Activated CD8-positive, alpha-beta memory T cell treated with anti-CD3 and anti-CD28 coated beads for 48 hours (primary cell): ENCODE results near the gene PDE4B.

Experiments used
- DNase-seq, 3 experiments: peaks; one replicate each; pipeline ENCODE4 v3.0.0-alpha.2; 2020; ENCODE audit warnings: low read depth in 2 of 3, low spot score in 2 of 3

PDE4B gene

DNA sequence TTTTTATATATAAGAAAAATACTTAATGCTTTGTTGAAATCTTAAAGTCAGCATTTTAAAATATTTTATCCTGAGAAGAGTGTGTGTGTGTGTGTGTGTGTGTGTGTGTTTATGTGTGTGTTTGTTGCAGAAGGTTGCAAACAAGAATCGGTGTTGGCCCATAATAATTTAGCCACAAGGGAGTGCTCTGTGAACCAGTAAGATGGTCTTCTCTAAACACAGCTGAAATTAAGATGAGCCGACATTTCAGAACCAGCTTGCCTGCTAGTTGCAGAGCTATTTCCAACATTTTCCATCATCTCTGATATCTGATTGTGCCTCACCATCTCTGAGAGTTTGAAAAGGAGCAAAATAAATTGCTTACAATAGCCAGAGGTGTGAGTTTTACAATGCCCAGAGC is 582.4 kb downstream of the PDE4B start:
- no peak for DNase-seq

GRCh38 chr1:66380452-66381212 is 587.9 kb downstream of the PDE4B start:
- DNase-seq, result no peak

DNA sequence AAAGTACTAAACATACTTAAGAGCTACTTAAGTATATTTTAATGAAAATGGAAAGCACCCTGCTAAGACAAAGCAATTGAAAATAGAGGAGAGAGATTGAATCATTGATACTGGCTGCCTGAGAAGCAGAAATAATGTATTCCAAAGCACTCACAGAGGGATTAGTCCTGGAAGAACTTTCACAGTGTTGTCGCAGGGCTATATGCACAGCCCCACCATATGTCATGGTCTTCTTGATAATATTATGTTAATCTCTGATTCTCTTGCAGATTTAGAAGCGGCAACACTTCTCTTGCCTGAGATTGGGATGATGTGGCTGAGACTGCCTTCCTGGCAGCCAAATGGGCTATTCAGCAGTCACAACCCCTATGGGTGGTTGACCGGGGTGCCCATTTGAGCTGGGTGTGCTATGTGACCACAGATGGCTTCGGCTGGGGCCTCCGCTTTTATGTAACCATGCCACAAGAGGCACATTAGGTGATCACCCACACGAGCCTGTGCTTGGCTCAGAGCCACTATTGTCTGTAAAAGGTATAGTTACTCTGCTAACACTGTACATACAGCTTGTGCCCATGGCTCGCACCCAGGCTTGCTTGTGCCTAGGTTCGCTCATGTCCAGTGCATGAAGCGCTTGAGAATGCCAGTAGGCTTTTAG is 589.1 kb downstream of the PDE4B start:
- no peak for DNase-seq

- DNase-seq, result no peak
Measured at GRCh38 chr1:66383168-66383567, 590.5 kb downstream of the PDE4B start.

DNA sequence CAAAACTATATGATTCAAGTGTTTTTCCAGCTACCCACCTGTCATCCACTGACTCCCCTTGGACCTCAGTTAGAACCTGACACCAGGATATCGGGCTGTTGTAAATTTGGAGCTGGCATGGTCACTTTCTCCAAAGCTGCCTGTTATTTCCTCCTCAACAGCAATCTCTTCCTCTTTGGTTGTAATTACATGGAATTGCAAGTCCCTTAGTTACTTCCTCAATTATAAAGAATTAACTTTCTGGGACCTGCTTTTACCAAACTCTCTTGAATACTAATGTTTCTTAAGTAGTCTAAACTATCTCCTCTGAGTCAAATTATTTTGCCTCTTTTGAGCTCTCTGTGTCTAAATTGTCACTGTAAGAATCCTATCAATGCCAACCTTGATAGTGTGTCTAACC is 590.9 kb downstream of the PDE4B start:
- no peak for DNase-seq

DNA sequence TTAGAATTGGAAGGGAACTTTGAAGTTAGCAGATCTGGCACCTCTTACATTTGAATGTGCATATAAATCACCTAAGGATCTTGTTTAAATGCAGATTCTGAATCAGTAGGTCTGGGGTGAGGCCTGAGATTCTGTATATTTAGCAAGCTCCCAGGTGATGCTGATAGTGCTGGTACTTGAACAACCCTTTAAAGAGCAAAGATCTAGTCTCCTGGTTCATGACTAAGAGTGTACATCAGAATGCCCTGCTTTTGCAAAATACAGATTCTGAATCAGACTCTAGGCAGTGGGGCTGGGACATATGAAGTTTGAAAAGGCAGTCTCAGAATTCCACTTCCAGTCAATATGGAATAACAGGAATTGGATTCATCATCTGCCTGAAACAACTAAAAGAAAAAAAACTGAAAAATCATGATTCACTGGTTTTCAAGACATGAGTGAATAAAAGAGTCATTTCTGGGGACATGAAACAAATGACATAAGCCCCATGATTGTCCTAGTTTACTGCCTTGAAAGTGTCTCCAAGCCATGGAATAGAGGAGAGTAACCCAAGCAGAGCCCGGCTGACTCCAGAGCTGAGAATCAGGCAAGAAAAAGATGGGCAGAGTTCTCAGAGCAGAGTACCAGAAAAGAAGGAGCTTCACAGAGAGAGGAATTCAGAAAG is 591.7 kb downstream of the PDE4B start:
- no peak for DNase-seq

- no peak for DNase-seq
Measured at GRCh38 chr1:66386712-66387111, 594.0 kb downstream of the PDE4B start.

GRCh38 chr1:66388913-66389312 is 596.2 kb downstream of the PDE4B start:
- DNase-seq, result no peak

- no peak for DNase-seq
Measured at GRCh38 chr1:66393586-66394287, 601.0 kb downstream of the PDE4B start.

GRCh38 chr1:66394603-66395002 is 601.9 kb downstream of the PDE4B start:
- DNase-seq, result no peak

DNA sequence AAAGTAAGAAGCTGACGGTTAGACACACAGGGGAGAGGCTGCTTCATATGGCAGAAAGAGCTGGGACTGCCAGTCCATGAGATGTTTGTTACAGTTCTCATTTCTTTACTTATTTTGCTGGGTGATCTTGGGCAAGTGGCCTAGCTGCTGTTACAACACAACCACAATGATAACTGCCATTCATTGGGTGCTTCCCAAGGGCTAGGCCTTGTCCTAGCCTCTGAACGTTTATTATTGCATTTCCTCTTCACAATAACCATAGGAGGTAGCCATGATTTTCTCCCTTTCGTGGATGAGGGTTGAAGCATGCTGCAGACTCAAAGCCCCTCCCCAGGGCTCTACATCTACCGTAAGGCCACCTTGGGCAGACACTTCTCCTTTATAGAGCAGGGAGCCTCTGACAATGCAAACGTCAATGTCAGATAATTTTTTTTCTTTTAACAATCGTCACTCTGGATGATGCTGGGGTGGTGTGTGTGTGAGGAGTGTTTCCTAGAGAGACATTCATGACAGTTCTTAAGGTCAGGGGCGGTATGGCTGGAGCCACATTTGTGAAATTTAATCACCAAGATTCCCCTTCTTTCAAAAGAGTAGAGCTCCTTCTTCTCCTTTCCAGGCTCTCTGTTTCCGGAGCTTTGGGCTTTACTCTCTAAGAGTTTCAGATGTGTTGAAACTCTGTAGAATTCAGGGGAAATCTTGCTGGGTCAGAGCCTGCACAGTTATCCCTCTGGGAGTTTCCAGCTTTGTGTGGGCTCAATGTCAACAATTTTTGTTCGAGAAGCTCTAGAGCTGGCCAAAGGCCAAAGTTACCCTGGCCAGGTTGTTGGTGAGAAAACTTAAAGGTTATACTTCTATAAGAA is 602.7 kb downstream of the PDE4B start:
- DNase-seq, result no peak

- no peak for DNase-seq
Measured at GRCh38 chr1:66396212-66396890, 603.7 kb downstream of the PDE4B start.

DNA sequence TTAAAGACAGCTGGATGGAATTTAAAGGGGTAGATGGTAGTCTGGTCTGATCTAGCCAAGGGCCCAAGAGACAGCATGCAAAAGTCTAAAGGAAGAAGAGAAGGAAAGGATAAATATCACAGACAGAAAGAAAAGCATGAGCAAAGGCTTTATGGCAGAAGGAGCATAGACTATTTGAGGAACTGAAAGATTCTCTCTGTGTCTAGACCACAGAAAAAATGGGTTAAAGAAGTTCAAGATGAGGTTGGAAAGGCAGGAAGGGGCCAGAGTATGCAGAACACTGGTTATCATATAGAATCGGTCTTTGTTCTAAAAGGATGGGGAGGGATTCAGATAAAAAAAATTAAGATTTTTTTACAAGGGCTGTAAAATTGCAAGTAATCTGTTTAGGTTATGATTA is 604.5 kb downstream of the PDE4B start:
- DNase-seq, result no peak

- DNase-seq, result no peak
Measured at GRCh38 chr1:66399888-66400529, 607.3 kb downstream of the PDE4B start.

GRCh38 chr1:66400660-66401059 is 608.0 kb downstream of the PDE4B start:
- no peak for DNase-seq

DNA sequence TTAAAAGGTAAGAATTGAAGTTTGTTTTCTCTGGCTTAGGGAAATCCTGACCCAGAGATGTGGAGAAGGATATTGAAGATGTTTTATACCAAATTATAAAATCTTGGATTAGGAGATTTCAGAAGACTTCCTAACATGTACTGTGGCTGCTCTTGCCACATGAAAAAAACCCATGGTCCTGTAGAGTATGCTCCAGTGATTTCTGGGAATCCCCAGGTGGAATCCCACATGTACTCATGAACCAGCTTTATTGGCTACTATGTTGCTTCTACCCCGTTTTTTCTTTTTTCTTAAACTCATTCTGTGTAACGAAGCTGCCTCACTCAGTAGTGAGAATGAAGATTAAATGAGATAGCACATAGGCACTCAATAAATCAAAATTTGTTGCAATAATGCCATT is 608.5 kb downstream of the PDE4B start:
- no peak for DNase-seq

- no peak for DNase-seq
Measured at GRCh38 chr1:66402194-66402593, 609.5 kb downstream of the PDE4B start.

GRCh38 chr1:66403007-66403731 is 610.5 kb downstream of the PDE4B start:
- no peak for DNase-seq

DNA sequence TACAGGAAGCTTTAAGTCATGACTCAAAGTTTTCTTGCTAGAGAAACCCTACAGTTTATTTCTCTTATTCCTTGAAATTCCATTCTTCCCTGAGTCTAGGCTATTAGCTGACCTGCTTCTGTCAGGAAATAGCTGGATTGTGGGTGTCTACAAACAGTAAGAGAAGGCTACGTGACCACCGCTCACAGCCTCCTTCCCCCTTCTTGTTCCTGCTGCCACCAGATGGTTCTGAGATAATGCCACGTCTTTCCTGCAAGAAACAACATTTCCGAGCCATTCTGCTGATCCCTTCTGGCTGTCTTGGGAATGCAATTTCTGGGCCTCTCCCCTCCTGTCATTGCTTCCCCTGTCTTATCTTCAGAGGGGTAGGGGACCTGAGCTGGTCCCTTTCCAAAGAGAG is 612.4 kb downstream of the PDE4B start:
- no peak for DNase-seq
